Panc1 (cell line): Measurements from ENCODE around the gene PSPC1. TPM values are rescaled to one million over a fixed set of nuclear protein-coding genes. Genes with fewer than 3 reads are reported as not detected.

Experiments used
- ATAC-seq: fragments of 200-7000 bp; cut with Tn5 transposase; 2 replicates; pipeline ENCODE4 v1.9.1; 2020; ENCODE audit warnings: mild to moderate bottlenecking, moderate library complexity
- BruUV-seq: library from RNA; stranded (reverse); fragments of 400-500 nt; replicated peaks from 2 replicates; lab custom pipeline; 2021; lab: Mats Ljungman, UMichigan
- CTCF ChIA-PET: fragments of 300-600 bp; sonication (Branson Sonifier 250); formaldehyde crosslinking; loops from one replicate; lab custom pipeline; 2022; ENCODE audit warnings: antibody characterized with exemption; lab: Charles Lee
- POLR2A ChIA-PET: fragments of 300-600 bp; sonication (Branson Sonifier 250); formaldehyde crosslinking; loops from one replicate; lab custom pipeline; 2022; ENCODE audit warnings: antibody characterized with exemption; lab: Charles Lee
- DNase-seq: peaks from one replicate; pipeline ENCODE4 v3.0.0-alpha.2; 2010; ENCODE audit warnings: low read depth, low spot score
- H3K27ac ChIP-seq: 2 replicates; pipeline ENCODE4 v1.5.1; 2011; ENCODE audit warnings: mild to moderate bottlenecking, low read length, inconsistent platforms
- H3K27me3 ChIP-seq: fragments of 200-500 bp; sonication (Bioruptor generic); 2 replicates; pipeline ENCODE4 v1.6.0; 2014; ENCODE audit warnings: low read length, inconsistent platforms; ENCODE audit not compliant: control insufficient read depth, insufficient read depth
- H3K36me3 ChIP-seq: fragments of 200-500 bp; sonication (Bioruptor generic); 2 replicates; pipeline ENCODE4 v1.5.1; 2014; ENCODE audit warnings: inconsistent platforms, mild to moderate bottlenecking, low read length, moderate library complexity; ENCODE audit not compliant: control insufficient read depth, insufficient read depth
- H3K4me1 ChIP-seq: 2 replicates; pipeline ENCODE4 v1.5.1; 2011; ENCODE audit warnings: inconsistent platforms, mild to moderate bottlenecking, low read length, moderate library complexity; ENCODE audit not compliant: control insufficient read depth, insufficient read depth
- H3K4me3 ChIP-seq, 2 experiments: 2 replicates each; pipeline ENCODE4 v1.5.1; 2011 to 2012; ENCODE audit warnings: low read depth in 2 of 2, low read length in 2 of 2, mild to moderate bottlenecking in 2 of 2, inconsistent platforms in 1 of 2, moderate library complexity in 1 of 2
- H3K9me3 ChIP-seq: fragments of 200-500 bp; sonication (Bioruptor generic); 2 replicates; pipeline ENCODE4 v1.5.1; 2014; ENCODE audit warnings: low read depth, mild to moderate bottlenecking, inconsistent platforms, low read length, moderate library complexity; ENCODE audit not compliant: control insufficient read depth, insufficient read depth
- CTCF ChIP-seq: fragments of 450-650 bp; IDR thresholded peaks from 2 replicates; pipeline ENCODE4 v1.5.1; 2017; ENCODE audit warnings: mild to moderate bottlenecking
- POLR2AphosphoS5 ChIP-seq: IDR thresholded peaks from 2 replicates; pipeline ENCODE4 v1.6.1; 2012; ENCODE audit warnings: mild to moderate bottlenecking, low read depth, low read length, moderate library complexity
- REST ChIP-seq, 2 experiments: IDR thresholded peaks; 2 replicates each; pipeline ENCODE4 v1.6.1; 2011 to 2012; ENCODE audit warnings: low read depth in 2 of 2, control low read depth in 1 of 2, low read length in 1 of 2, mild to moderate bottlenecking in 1 of 2, moderate library complexity in 1 of 2; ENCODE audit not compliant: insufficient read depth in 1 of 2
- SIN3A ChIP-seq: IDR thresholded peaks from 2 replicates; pipeline ENCODE4 v1.6.1; 2012; ENCODE audit warnings: low read depth, mild to moderate bottlenecking, low read length, moderate library complexity, borderline replicate concordance; ENCODE audit not compliant: insufficient read depth
- TCF7L2 ChIP-seq: IDR thresholded peaks from 2 replicates; pipeline ENCODE4 v1.6.1; 2011; ENCODE audit warnings: mild to moderate bottlenecking, low read depth, low read length, inconsistent platforms
- in situ Hi-C: cut with HindIII; loops from 2 replicates; pipeline ENCODE4 v1.10.0; 2016; ENCODE audit warnings: low sequenced_read_pairs, low pct_unique_long_range_greater_than_20kb
- intact Hi-C: fragments of 100-400 bp; cut with micrococcal nuclease; formaldehyde crosslinking; loops from one replicate; pipeline ENCODE4 v1.10.0; 2022; ENCODE audit not compliant: unreplicated experiment
- total RNA-seq: library from RNA; stranded (reverse); gene quantifications from one replicate; pipeline ENCODE4 v1.2.1, GENCODE V29; 2021; ENCODE audit not compliant: unreplicated experiment

Gene PSPC1
- total RNA-seq, 1 experiment from 2014 or later = 39.1 TPM

GRCh38 chr13:19794631-19795030 lies 11.9 kb upstream of the PSPC1 start:
- Histone ChIP-seq H3K4me1 (no peaks in the 10 kb centered on the region), H3K4me3 (no peak overlapping the region), H3K36me3 (no peaks in the 10 kb centered on the region), H3K27ac (no peak overlapping the region), H3K9me3 (no peaks in the 10 kb centered on the region), H3K27me3 (no peaks in the 10 kb centered on the region)
- ChIA-PET CTCF (no interaction called here), POLR2A (no interaction called here)
- in situ Hi-C loops (no loop called here), intact Hi-C loops (no loop called here)
- no TSS peak for BruUV-seq
- DNase-seq = no peak
- no peak for ATAC-seq
- TF ChIP-seq REST (IDR thresholded peaks at IDR 0.05; ENCODE audit: insufficient read depth in 1 of 2, low read depth in 2 of 2, low read length in 1 of 2) = no peak
- no peak for TF ChIP-seq POLR2AphosphoS5
- no peak for TF ChIP-seq SIN3A

- ChIA-PET CTCF (no interaction called here), POLR2A (no interaction called here)
- H3K27ac ChIP-seq = no peak overlapping the region
- no TSS peak for BruUV-seq
- intact Hi-C loops = no loop called here
- H3K9me3 ChIP-seq = no peaks in the 10 kb centered on the region
- no peak for TF ChIP-seq REST (IDR thresholded peaks at IDR 0.05; ENCODE audit: insufficient read depth in 1 of 2, low read depth in 2 of 2, low read length in 1 of 2)
- no peak for TF ChIP-seq TCF7L2
- TF ChIP-seq SIN3A = no peak
- TF ChIP-seq POLR2AphosphoS5 = no peak
- no peak for TF ChIP-seq CTCF
- no peak overlapping the region for H3K4me3 ChIP-seq
- ATAC-seq = no peak
- H3K36me3 ChIP-seq = no peaks in the 10 kb centered on the region
- H3K27me3 ChIP-seq = no peaks in the 10 kb centered on the region
- in situ Hi-C loops = no loop called here
- DNase-seq = no peak
- H3K4me1 ChIP-seq = no peaks in the 10 kb centered on the region
Measured at GRCh38 chr13:19791953-19792537, 9.3 kb upstream of the PSPC1 start.
